SK-MEL-5 (cell line): ENCODE measurements around the gene CHMP3. TPM values are rescaled to one million over a fixed set of nuclear protein-coding genes. Genes with fewer than 3 reads are reported as not detected.
"Not testable (repeated sequence)": the region's sequence is repeated elsewhere in the genome, so short reads cannot be mapped to it uniquely, and the experiment has no call there.

Source experiments
- DNase-seq: peaks from one replicate; pipeline ENCODE4 v3.0.0-alpha.2; 2016; ENCODE audit warnings: low read depth, low spot score
- in situ Hi-C: cut with HindIII; loops from 2 replicates; pipeline ENCODE4 v1.10.0; 2016; ENCODE audit warnings: low sequenced_read_pairs, high pct_unique_total_duplicates, low pct_unique_long_range_greater_than_20kb
- total RNA-seq: library from RNA; depleted of rRNA; stranded (reverse); fragments of >200 nt; shearing (Covaris generic); gene quantifications from 2 replicates; pipeline ENCODE4 v1.2.3, GENCODE V29; 2014

The CHMP3 gene
- total RNA-seq, 1 experiment from 2014 or later: 116 TPM

DNA sequence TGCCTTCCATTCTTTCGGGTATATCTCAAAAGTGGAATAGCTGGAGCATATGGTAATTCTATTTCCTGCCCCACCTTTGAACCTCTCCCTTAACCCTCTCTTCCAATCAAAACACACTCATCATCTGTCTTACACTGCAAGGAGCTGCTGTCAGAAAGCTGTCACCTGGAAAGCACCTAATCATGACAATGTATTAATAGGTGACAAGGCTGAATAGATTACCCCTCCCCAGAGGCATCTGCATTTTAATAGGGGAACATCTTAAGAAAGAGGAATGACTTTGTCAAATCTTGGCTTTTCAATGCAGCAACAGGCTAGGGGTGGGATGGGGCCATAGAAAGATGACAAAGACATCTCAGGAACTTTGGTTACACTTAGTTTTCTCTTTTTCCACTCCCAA, 41.3 kb downstream of the CHMP3 start:
- in situ Hi-C loops: no loop called here
- no peak for DNase-seq

DNA sequence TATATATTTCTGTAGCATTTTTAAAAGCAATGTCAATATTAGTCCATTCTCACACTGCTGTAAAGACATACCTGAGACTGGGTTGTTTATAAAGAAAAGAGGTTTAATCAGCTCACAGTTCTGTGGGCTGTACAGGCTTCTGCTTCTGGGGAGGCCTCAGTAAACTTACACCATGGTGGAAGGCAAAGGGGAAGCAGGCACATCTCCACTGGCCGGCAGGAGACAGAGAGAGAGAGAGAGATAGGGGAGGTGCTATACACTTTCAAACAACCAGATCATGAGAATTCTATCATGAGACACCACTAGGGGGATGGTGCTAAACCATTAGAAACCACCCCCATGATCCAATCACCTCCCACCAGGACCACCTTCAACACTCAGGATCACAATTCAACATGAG, 43.1 kb downstream of the CHMP3 start:
- in situ Hi-C loops: no loop called here

GRCh38 chr2:86519349-86519748, 43.9 kb downstream of the CHMP3 start:
- in situ Hi-C loops: no loop called here
- no peak for DNase-seq

More for the DNA sequence above, 43.1 kb downstream of the CHMP3 start:
- no peak for DNase-seq

- in situ Hi-C loops: no loop called here
- peak; percentile 27 for DNase-seq
These were observed 44.8 kb downstream of the CHMP3 start for GRCh38 chr2:86518481-86518880.

- DNase-seq: no peak
- in situ Hi-C loops: no loop called here
These were observed 49.1 kb downstream of the CHMP3 start for GRCh38 chr2:86513948-86514660.

DNA sequence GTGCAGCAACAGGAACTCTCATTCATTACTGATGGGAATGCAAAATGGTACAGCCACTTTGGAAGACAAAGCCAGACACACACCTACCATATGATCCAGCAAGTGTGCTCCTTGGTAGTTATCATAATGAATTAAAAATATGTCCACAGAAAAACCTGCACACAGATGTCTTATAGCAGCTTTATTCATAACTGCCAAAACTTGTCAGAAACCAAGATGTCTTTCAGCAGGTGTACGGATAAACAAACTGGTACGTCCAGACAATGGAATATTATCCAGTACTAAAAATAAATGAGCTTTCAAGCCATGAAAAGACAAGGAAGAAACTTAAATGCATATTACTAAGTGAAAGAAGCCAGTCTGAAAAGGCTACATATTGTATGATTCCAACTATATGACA, 50.4 kb downstream of the CHMP3 start:
- DNase-seq: no peak
- in situ Hi-C loops: no loop called here

DNA sequence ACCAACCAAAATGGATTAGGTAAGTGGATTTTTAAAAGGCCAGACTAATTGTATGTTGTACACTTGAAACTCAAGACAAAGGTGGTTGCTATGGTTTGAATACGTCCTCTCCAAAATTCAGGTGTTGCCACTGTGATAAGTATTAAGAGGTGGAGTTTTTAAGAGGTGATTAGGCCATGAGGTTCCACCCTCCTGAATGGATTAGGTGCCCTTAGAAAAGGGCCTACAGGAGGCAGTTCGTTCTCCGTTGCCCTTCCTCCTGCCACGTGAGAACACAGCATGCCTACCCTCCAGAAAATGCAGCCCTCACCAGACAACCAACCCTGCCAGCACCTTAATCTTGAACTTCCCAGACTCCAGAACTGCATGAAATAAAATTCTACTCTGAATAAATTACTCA, 51.2 kb downstream of the CHMP3 start:
- DNase-seq: no peak
- in situ Hi-C loops: no loop called here

- in situ Hi-C loops: no loop called here
- peak; percentile 55 for DNase-seq
These were observed 52.8 kb downstream of the CHMP3 start for GRCh38 chr2:86510436-86510933.

DNA sequence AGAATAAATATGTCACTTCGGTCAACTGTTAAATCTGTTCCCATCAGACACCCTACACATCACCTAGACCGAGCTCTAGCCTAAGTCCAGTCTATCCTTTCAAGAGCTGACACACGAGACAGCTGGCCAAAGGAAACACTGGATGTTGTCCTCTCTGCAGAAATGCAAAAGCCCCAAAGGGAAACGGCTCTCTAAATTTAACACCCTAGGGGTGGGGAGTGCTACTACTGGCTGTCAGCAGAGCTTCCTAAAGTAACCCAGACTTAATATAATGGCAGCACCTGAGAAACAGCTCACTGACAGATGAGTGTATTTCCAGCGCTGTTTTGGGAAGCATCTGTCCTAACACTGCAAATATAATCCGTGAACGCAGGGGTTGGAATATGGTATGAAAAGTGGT, 55.6 kb downstream of the CHMP3 start:
- no peak for DNase-seq
- in situ Hi-C loops: no loop called here

DNA sequence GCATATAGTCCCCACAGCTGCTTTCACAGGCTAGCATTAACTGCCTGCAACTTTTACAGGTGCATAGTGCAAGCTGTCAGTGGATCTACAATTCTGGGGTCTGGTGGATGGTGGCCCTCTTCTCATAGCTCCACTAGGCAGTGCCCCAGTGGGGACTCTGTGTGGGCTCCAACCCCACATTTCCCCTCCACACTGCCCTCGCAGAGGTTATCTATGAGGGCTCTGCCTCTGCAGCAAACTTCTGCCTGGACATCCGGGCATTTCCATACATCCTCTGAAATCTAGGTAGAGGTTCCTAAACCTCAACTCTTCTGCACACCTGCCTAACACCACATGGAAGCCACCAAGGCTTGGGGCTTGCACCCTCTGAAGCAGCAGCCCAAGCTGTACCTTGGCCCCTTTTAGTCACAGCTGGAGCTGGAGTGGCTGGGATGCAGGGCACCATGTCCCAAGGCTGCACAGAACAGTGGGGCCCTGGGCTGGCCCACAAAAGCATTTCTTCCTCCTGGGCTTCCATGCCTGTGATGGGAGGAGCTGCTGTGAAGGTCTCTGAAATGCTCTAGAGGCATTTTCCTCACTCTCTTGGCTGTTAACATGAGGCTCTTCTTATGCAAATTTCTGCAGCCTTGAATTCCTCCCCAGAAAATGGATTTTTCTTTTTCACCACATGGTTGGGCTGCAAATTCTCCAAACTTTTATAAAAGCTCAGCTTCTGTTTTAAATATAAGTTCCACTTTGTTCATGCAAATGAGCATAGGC, 62.7 kb downstream of the CHMP3 start:
- no peak for DNase-seq
- in situ Hi-C loops: no loop called here

- no peak for DNase-seq
- in situ Hi-C loops: no loop called here
These were observed 63.9 kb downstream of the CHMP3 start for GRCh38 chr2:86499326-86499725.

GRCh38 chr2:86498468-86499260, 64.6 kb downstream of the CHMP3 start:
- in situ Hi-C loops: no loop called here

GRCh38 chr2:86496391-86496790, 66.9 kb downstream of the CHMP3 start:
- in situ Hi-C loops, DNase-seq: not testable (repeated sequence)

More at GRCh38 chr2:86498468-86499260, 64.6 kb downstream of the CHMP3 start:
- DNase-seq: no peak

DNA sequence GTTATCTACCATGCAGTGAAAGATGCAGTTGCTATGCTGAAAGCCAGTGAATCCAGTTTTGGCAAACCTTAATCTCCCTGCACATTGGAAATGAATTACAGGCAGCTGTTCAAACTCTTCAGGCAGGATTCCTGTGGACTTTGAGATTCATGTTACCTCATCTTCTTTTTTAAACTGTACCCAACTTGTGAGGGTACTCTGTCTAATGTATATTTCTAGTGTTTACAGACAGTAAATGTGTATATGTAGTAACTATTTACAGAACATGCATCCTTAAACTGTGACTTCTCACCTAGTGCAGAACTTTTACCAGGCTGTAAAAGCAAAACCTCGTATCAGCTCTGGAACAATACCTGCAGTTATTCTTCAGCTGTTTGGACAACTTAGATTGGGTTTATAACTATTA, 71.2 kb downstream of the CHMP3 start:
- in situ Hi-C loops: no loop called here

GRCh38 chr2:86491088-86491487, 72.2 kb downstream of the CHMP3 start:
- no peak for DNase-seq
- in situ Hi-C loops: no loop called here

More for the DNA sequence above, 71.2 kb downstream of the CHMP3 start:
- no peak for DNase-seq

DNA sequence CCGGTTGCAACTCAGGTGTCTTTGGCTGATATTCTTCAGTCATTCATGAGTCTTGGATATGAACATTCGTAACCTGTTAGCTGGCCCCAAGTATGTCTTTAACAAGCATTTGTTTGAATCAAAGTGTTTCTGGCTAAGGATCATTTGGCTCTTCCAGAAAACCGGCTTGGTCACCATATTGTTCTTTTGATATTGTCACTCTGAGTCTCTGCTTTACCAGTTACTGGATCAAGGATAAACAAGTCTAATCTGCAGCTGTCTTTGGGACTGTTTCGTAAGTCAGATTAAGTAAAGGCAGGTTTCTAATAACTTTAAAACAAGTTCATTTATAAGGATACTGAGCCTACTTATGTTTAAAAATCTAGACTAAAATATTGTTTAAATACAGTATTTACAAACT, 73.0 kb downstream of the CHMP3 start:
- no peak for DNase-seq
- in situ Hi-C loops: no loop called here

DNA sequence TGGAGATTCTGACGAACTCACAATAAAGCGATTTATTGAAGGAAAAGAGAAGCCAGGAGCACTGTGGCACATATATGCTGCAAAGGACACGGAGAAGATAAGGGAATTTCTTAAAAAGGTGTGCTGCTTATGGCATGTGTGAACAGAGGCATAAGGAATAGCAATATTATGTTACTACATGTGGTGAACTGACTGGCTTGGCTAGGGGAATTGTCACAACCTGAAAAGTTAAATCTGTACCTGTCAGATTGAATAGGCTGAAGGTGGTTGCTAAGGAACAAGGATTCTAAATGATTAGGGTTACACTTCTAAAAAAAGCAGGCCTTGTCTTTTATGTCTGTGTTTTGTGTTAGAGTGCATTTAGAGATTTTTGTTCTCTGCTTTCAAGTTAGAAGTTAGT, 73.7 kb downstream of the CHMP3 start:
- in situ Hi-C loops: no loop called here

DNA sequence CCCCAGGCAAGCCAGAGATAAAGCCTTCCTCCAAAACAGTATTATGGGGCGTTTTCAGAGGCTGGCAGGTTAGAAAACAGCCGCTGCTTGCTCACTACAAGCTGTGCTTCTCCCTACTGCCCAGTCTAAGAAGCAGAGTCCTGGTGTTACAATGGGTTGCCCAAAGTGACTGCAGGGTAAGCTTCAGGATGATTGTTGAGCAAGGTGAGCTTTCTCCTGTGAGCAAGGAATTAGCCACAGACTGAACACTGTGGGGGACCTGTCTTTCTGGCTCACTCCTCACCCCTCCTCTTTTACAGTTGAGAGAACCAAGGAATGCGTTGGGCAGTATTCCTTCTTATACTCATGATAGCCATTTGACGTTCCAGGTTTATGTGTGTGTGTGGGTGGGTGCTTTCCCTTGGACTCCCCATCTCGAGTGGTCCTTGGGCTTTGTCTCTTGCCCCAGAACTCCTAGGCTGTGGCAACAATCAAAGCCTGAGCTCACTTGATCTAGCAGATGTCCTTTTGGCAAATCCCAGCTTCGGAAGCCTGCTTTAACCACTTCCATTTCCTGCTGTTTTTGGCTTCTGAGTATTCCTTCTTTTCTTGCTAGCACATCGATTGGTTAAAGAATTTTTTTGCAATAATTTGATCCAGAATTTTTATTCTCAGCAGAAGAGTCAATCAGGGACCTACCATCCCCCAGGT, 74.5 kb downstream of the CHMP3 start:
- no peak for DNase-seq
- in situ Hi-C loops: no loop called here

More for the DNA sequence above, 73.7 kb downstream of the CHMP3 start:
- DNase-seq: no peak
